Tibial nerve (tissue), 4 donors: Measurements from ENCODE around the gene MYOM1.

Experiments used
- EP300 ChIP-seq, 2 donors: sonication (generic); formaldehyde crosslinking; IDR thresholded peaks; one replicate each; pipeline ENCODE4 v1.6.1; 2017; ENCODE audit warnings: antibody characterized with exemption in 2 of 2, mild to moderate bottlenecking in 1 of 2
- TF ChIP-seq, protein P1 (sequence below), 5 experiments: fragments of 200-600 bp in 3 of 5; fragments of 450-650 bp in 2 of 5; sonication (generic) in 3 of 5; IDR thresholded peaks; one replicate each; pipeline ENCODE4 v1.5.1; 2016 to 2019; ENCODE audit warnings: antibody characterized with exemption in 5 of 5, mild to moderate bottlenecking in 3 of 5, moderate library complexity in 2 of 5

DNA sequence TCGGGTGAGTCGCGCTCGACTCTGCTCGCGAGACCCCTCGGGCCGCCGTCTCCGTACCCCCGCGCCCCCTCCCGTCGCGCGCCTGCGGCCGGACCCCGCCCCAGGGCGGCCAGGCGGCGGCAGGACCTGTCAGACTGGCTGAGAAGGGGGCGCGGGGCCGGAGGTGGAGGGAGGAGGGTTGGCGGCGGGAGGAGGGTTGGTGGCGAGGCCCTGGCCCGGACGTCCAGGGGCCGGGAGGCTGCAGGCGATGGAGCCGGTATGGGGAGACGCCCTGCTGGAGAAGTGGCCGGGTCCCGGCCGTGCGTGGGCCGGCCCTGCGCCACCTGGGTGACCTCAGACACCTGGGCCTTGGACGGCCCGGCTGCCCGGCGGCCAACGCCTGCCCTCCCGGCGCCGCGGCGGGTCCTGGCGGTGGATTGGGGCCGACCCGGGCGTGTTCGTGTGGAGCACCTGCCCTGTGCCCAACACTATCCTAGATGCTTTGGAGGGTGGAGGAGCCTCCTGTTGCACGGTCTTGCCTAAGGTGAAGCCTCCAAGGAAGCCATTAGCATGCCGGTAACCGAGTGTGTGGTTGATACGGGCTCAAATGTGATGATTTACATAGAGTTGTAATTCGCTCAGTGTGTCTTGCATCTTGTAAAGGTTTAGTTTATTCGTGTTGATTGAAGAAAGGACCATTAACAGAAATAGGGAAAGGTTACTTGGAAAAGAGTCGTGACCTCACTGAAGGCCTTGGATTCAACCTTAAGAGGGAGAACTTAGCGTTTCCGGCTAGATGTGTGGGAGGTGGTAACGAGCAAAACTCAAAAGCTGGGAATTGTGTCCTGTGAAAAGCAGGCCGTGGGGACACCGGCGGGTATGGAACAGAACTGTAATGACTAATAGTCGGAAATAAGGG, 42.7 kb upstream of the MYOM1 start:
- no peak for TF ChIP-seq EP300 (IDR thresholded peaks at IDR 0.05)
- TF ChIP-seq, protein P1, sequence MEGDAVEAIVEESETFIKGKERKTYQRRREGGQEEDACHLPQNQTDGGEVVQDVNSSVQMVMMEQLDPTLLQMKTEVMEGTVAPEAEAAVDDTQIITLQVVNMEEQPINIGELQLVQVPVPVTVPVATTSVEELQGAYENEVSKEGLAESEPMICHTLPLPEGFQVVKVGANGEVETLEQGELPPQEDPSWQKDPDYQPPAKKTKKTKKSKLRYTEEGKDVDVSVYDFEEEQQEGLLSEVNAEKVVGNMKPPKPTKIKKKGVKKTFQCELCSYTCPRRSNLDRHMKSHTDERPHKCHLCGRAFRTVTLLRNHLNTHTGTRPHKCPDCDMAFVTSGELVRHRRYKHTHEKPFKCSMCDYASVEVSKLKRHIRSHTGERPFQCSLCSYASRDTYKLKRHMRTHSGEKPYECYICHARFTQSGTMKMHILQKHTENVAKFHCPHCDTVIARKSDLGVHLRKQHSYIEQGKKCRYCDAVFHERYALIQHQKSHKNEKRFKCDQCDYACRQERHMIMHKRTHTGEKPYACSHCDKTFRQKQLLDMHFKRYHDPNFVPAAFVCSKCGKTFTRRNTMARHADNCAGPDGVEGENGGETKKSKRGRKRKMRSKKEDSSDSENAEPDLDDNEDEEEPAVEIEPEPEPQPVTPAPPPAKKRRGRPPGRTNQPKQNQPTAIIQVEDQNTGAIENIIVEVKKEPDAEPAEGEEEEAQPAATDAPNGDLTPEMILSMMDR (IDR thresholded peaks at IDR 0.05): no peak
